ENCODE data around the gene CHTOP.

The CHTOP gene

GRCh38 chr1:153619171-153619570, 14.7 kb upstream of the CHTOP start:
- Histone ChIP-seq H3K27me3 (ENCODE audit: insufficient read depth, low read length) (no peaks in the 10 kb centered on the region), H3K9ac (ENCODE audit: low read length) (no peak overlapping the region), H3K9me2 (ENCODE audit: low read depth, low read length) (no peaks in the 10 kb centered on the region), H3K4me2 (ENCODE audit: low read length) (no peak overlapping the region), H3K27ac (ENCODE audit: low read depth, low read length, poor library complexity, severe bottlenecking) (no peak overlapping the region), H3K36me3 (ENCODE audit: insufficient read depth, low read length) (no peaks in the 10 kb centered on the region; the same call in 1 of the 2 replicates), H4K20me1 (ENCODE audit: insufficient read depth, low read length) (no peaks in the 10 kb centered on the region), H3K79me2 (ENCODE audit: insufficient read depth, low read length) (no peaks in the 10 kb centered on the region), H2AFZ (ENCODE audit: low read length) (no peak overlapping the region), H3K4me3 (ENCODE audit: low read depth, low read length, poor library complexity, severe bottlenecking) (no peak overlapping the region), H3F3A (ENCODE audit: insufficient read depth, low read length) (no peaks in the 10 kb centered on the region), H3K9me3 (ENCODE audit: low read length) (no peaks in the 10 kb centered on the region), H3K4me1 (ENCODE audit: insufficient read depth, low read length, severe bottlenecking) (peaks cover 11% of the 10 kb centered on the region)
- no peak for TF ChIP-seq EZH2 (IDR thresholded peaks at IDR 0.05; ENCODE audit: borderline replicate concordance, low read length)
- no peak for TF ChIP-seq CTCF (IDR thresholded peaks at IDR 0.05; ENCODE audit: low read length)

- Histone ChIP-seq H3K9me3 (ENCODE audit: low read length) (no peaks in the 10 kb centered on the region), H2AFZ (ENCODE audit: low read length) (no peak overlapping the region), H3K4me2 (ENCODE audit: low read length) (no peak overlapping the region), H3K9ac (ENCODE audit: low read length) (no peak overlapping the region), H3K9me2 (ENCODE audit: low read depth, low read length) (no peaks in the 10 kb centered on the region), H4K20me1 (ENCODE audit: insufficient read depth, low read length) (no peaks in the 10 kb centered on the region), H3K4me1 (ENCODE audit: insufficient read depth, low read length, severe bottlenecking) (peaks cover 24% of the 10 kb centered on the region), H3K4me3 (ENCODE audit: low read depth, low read length, poor library complexity, severe bottlenecking) (no peak overlapping the region), H3K27ac (ENCODE audit: low read depth, low read length, poor library complexity, severe bottlenecking) (no peak overlapping the region), H3K79me2 (ENCODE audit: insufficient read depth, low read length) (no peaks in the 10 kb centered on the region), H3K36me3 (ENCODE audit: insufficient read depth, low read length) (no peaks in the 10 kb centered on the region; the same call in 1 of the 2 replicates), H3F3A (ENCODE audit: insufficient read depth, low read length) (no peaks in the 10 kb centered on the region), H3K27me3 (ENCODE audit: insufficient read depth, low read length) (no peaks in the 10 kb centered on the region)
- no peak for TF ChIP-seq CTCF (IDR thresholded peaks at IDR 0.05; ENCODE audit: low read length)
- TF ChIP-seq EZH2 (IDR thresholded peaks at IDR 0.05; ENCODE audit: borderline replicate concordance, low read length) = no peak
Observed at GRCh38 chr1:153623101-153623500, 10.8 kb upstream of the CHTOP start.

GRCh38 chr1:153624965-153625611, 8.8 kb upstream of the CHTOP start:
- no peaks in the 10 kb centered on the region for H3K36me3 ChIP-seq (ENCODE audit: insufficient read depth, low read length)
- H3K4me1 ChIP-seq (ENCODE audit: insufficient read depth, low read length, severe bottlenecking) = peaks cover 24% of the 10 kb centered on the region
- no peaks in the 10 kb centered on the region for H3K79me2 ChIP-seq (ENCODE audit: insufficient read depth, low read length)
- H3K27ac ChIP-seq (ENCODE audit: low read depth, low read length, poor library complexity, severe bottlenecking) = no peak overlapping the region
- H3K4me2 ChIP-seq (ENCODE audit: low read length) = no peak overlapping the region
- no peaks in the 10 kb centered on the region for H3K27me3 ChIP-seq (ENCODE audit: insufficient read depth, low read length)
- no peaks in the 10 kb centered on the region for H3F3A ChIP-seq (ENCODE audit: insufficient read depth, low read length)
- no peak overlapping the region for H3K4me3 ChIP-seq (ENCODE audit: low read depth, low read length, poor library complexity, severe bottlenecking)
- H4K20me1 ChIP-seq (ENCODE audit: insufficient read depth, low read length) = no peaks in the 10 kb centered on the region
- H3K9ac ChIP-seq (ENCODE audit: low read length) = no peak overlapping the region
- H2AFZ ChIP-seq (ENCODE audit: low read length) = no peak overlapping the region
- H3K9me3 ChIP-seq (ENCODE audit: low read length) = no peaks in the 10 kb centered on the region
- TF ChIP-seq CTCF (IDR thresholded peaks at IDR 0.05; ENCODE audit: low read length) (no peak), EZH2 (IDR thresholded peaks at IDR 0.05; ENCODE audit: borderline replicate concordance, low read length) (no peak)
- no peaks in the 10 kb centered on the region for H3K9me2 ChIP-seq (ENCODE audit: low read depth, low read length)
